GM21423 (cell line): ENCODE data around the gene VILL.

ENCODE experiments used
- ATAC-seq: cut with Tn5 transposase; IDR thresholded peaks from one replicate; pipeline ENCODE4 v1.9.1; 2021; ENCODE audit warnings: mild to moderate bottlenecking, moderate library complexity; ENCODE audit not compliant: unreplicated experiment

Gene VILL

GRCh38 chr3:37990527-37990926 is at the start of gene VILL:
Gene VILL (plus strand): TSS chr3:37990786. CDS start chr3:37993673, 2,887 bp downstream.
- no peak for ATAC-seq

GRCh38 chr3:37941608-37942508 is 48.7 kb upstream of the VILL start:
- ATAC-seq, result no peak

GRCh38 chr3:37942646-37943045 is 47.9 kb upstream of the VILL start:
- ATAC-seq, result no peak

GRCh38 chr3:37943126-37943525 is 47.5 kb upstream of the VILL start:
- ATAC-seq, result no peak

GRCh38 chr3:37943631-37944314 is 46.8 kb upstream of the VILL start:
- ATAC-seq, result no peak

GRCh38 chr3:37944391-37944842 is 46.2 kb upstream of the VILL start:
- no peak for ATAC-seq

- no peak for ATAC-seq
Observed at GRCh38 chr3:37945156-37945806, 45.3 kb upstream of the VILL start.

- no peak for ATAC-seq
Observed at GRCh38 chr3:37945807-37946530, 44.6 kb upstream of the VILL start.

- no peak for ATAC-seq
Observed at GRCh38 chr3:37946531-37946889, 44.1 kb upstream of the VILL start.

- ATAC-seq, result no peak
Observed at GRCh38 chr3:37949866-37950265, 40.7 kb upstream of the VILL start.

- no peak for ATAC-seq
Observed at GRCh38 chr3:37952564-37952963, 38.0 kb upstream of the VILL start.

GRCh38 chr3:37953226-37953625 is 37.4 kb upstream of the VILL start:
- ATAC-seq, result no peak

- no peak for ATAC-seq
Observed at GRCh38 chr3:37953707-37954394, 36.7 kb upstream of the VILL start.

GRCh38 chr3:37954881-37955280 is 35.7 kb upstream of the VILL start:
- ATAC-seq, result no peak

- ATAC-seq, result no peak
Observed at GRCh38 chr3:37955918-37956707, 34.5 kb upstream of the VILL start.

- no peak for ATAC-seq
Observed at GRCh38 chr3:37956723-37957538, 33.7 kb upstream of the VILL start.

- ATAC-seq, result no peak
Observed at GRCh38 chr3:37957539-37957936, 33.0 kb upstream of the VILL start.

- ATAC-seq, result no peak
Observed at GRCh38 chr3:37961622-37962431, 28.8 kb upstream of the VILL start.
